Activated CD8-positive, alpha-beta memory T cell treated with anti-CD3 and anti-CD28 coated beads, Interleukin-2, amount 10 ng/mL, durations not matched to agents 7 days and 5 days (primary cell): ENCODE results near the gene PTGIR. TPM values are rescaled to one million over a fixed set of nuclear protein-coding genes. Genes with fewer than 3 reads are reported as not detected.
A peak's percentile ranks its signal among the peaks of the same experiment; 100 is the strongest.

ENCODE experiments used
- ATAC-seq: fragments of 150-1000 bp; cut with Tn5 transposase; one replicate; pipeline ENCODE4 v1.10.0; 2021; ENCODE audit warnings: moderate library complexity
- CTCF ChIA-PET: fragments of 350-600 bp; sonication (Branson Sonifier 250); formaldehyde crosslinking; loops from one replicate; lab custom pipeline; 2021; ENCODE audit warnings: antibody characterized with exemption; lab: Charles Lee
- DNase-seq: peaks from one replicate; pipeline ENCODE4 v3.0.0-alpha.2; 2020
- H3K27ac Mint-ChIP-seq: one replicate; pipeline ENCODE4 v1.8.0; 2021; ENCODE audit warnings: mild to moderate bottlenecking, mixed read lengths
- H3K27me3 Mint-ChIP-seq: one replicate; pipeline ENCODE4 v1.8.0; 2021; ENCODE audit warnings: mixed read lengths
- H3K36me3 Mint-ChIP-seq: one replicate; pipeline ENCODE4 v1.8.0; 2021; ENCODE audit warnings: mild to moderate bottlenecking, mixed read lengths
- H3K4me1 Mint-ChIP-seq: one replicate; pipeline ENCODE4 v1.8.0; 2021; ENCODE audit warnings: mixed read lengths
- H3K4me3 Mint-ChIP-seq: one replicate; pipeline ENCODE4 v1.8.0; 2021; ENCODE audit warnings: mild to moderate bottlenecking, moderate library complexity, mixed read lengths
- H3K9me3 Mint-ChIP-seq: one replicate; pipeline ENCODE4 v1.8.0; 2022; ENCODE audit warnings: low read depth, mixed read lengths
- total RNA-seq, 2 experiments: library from RNA; stranded (reverse); gene quantifications; one replicate each; pipeline ENCODE4 v1.2.3, GENCODE V29; 2021

Gene PTGIR
- total RNA-seq, 2 experiments from 2014 or later, result 1.8 to 27.5 TPM

- peak; percentile 97 for DNase-seq
- Mint-ChIP-seq H3K4me1 (peaks cover 32% of the 10 kb centered on the region), H3K27ac (peak overlapping the region; percentile 100)
These were observed 24.2 kb downstream of the PTGIR start for GRCh38 chr19:46600384-46601317.

GRCh38 chr19:46599716-46600373 is 25.0 kb downstream of the PTGIR start:
- H3K36me3 Mint-ChIP-seq, result peaks cover 19% of the 10 kb centered on the region
- H3K27ac Mint-ChIP-seq, result peak overlapping the region; percentile 100
- DNase-seq (no peak), ATAC-seq (no peak)
- CTCF ChIA-PET, result interaction anchor here (0.6 to 4.4 kb wide), 12 partner anchors 9 to 196 kb away, joined by 3 to 93 read pairs (median 4); partner anchors contain the start of gene DACT3
- peak overlapping the region; percentile 98 for H3K4me3 Mint-ChIP-seq
- peaks cover 31% of the 10 kb centered on the region for H3K4me1 Mint-ChIP-seq
- H3K9me3 Mint-ChIP-seq, result no peaks in the 10 kb centered on the region
- H3K27me3 Mint-ChIP-seq, result peaks cover 8% of the 10 kb centered on the region

More at GRCh38 chr19:46600384-46601317, 24.2 kb downstream of the PTGIR start:
- CTCF ChIA-PET, result interaction anchor here (0.6 to 4.4 kb wide), 16 partner anchors 10 to 204 kb away, joined by 3 to 93 read pairs (median 4); partner anchors contain the start of gene DACT3
- H3K27me3 Mint-ChIP-seq, result peaks cover 8% of the 10 kb centered on the region
- peak; percentile 88 for ATAC-seq
- H3K9me3 Mint-ChIP-seq, result no peaks in the 10 kb centered on the region
- H3K36me3 Mint-ChIP-seq, result peaks cover 20% of the 10 kb centered on the region
- H3K4me3 Mint-ChIP-seq, result peak overlapping the region; percentile 98

GRCh38 chr19:46598372-46598917 is 26.4 kb downstream of the PTGIR start:
- no peak for DNase-seq
- no peak overlapping the region for H3K4me3 Mint-ChIP-seq
- H3K27me3 Mint-ChIP-seq, result peaks cover 8% of the 10 kb centered on the region
- peaks cover 17% of the 10 kb centered on the region for H3K36me3 Mint-ChIP-seq
- H3K4me1 Mint-ChIP-seq, result peaks cover 21% of the 10 kb centered on the region
- CTCF ChIA-PET, result interaction anchor here (1.4 to 1.7 kb wide), 3 partner anchors 10 to 130 kb away, joined by 3 to 6 read pairs (median 5); no protein-coding TSS in a partner anchor
- H3K9me3 Mint-ChIP-seq, result no peaks in the 10 kb centered on the region
- no peak for ATAC-seq
- no peak overlapping the region for H3K27ac Mint-ChIP-seq

- Mint-ChIP-seq H3K4me3 (no peak overlapping the region), H3K4me1 (peaks cover 9% of the 10 kb centered on the region), H3K27me3 (peaks cover 8% of the 10 kb centered on the region), H3K36me3 (peaks cover 12% of the 10 kb centered on the region), H3K9me3 (no peaks in the 10 kb centered on the region), H3K27ac (no peak overlapping the region)
- DNase-seq (no peak), ATAC-seq (no peak)
- CTCF ChIA-PET, result interaction anchor here (0.7 to 2.2 kb wide), 4 partner anchors 16 to 80 kb away, joined by 3 to 6 read pairs (median 3); partner anchors contain the start of gene PTGIR
These were observed 28.9 kb downstream of the PTGIR start for GRCh38 chr19:46596008-46596407.

- CTCF ChIA-PET, result no interaction called here
- no peak overlapping the region for H3K27ac Mint-ChIP-seq
- no peak for ATAC-seq
- DNase-seq, result no peak
- no peaks in the 10 kb centered on the region for H3K4me1 Mint-ChIP-seq
- H3K27me3 Mint-ChIP-seq, result peaks cover 4% of the 10 kb centered on the region
- peaks cover 2% of the 10 kb centered on the region for H3K36me3 Mint-ChIP-seq
- H3K4me3 Mint-ChIP-seq, result no peak overlapping the region
- no peaks in the 10 kb centered on the region for H3K9me3 Mint-ChIP-seq
These were observed 33.0 kb downstream of the PTGIR start for GRCh38 chr19:46591870-46592269.

- DNase-seq (no peak), ATAC-seq (no peak)
- Mint-ChIP-seq H3K27ac (no peak overlapping the region), H3K9me3 (no peaks in the 10 kb centered on the region), H3K27me3 (peaks cover 7% of the 10 kb centered on the region), H3K36me3 (peaks cover 2% of the 10 kb centered on the region), H3K4me1 (no peaks in the 10 kb centered on the region), H3K4me3 (no peak overlapping the region)
- CTCF ChIA-PET, result interaction anchor here (1.3 kb wide), 1 partner anchor 9 kb away, joined by 4 read pairs; no protein-coding TSS in a partner anchor
These were observed 33.6 kb downstream of the PTGIR start for GRCh38 chr19:46591254-46591653.

DNA sequence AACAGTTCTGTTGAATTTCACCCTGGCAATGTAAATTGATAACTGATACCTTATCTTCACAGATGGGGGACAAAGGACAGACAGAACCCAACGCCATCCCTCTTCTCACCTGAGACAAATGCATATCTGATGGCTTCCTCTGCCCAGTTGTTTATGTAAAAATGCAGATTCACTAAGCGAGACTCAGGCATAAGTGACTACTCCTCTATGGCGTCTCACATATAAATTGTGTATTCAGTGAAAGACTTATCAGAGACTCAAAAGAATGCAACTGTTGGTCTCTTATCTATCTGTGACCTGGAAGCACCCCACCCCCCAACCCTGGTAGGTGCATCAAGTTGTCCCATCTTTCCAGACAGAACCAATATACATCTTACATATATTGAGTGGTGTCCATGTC is 37.0 kb downstream of the PTGIR start:
- Mint-ChIP-seq H3K4me1 (peaks cover 2% of the 10 kb centered on the region), H3K36me3 (peaks cover 2% of the 10 kb centered on the region), H3K4me3 (no peak overlapping the region), H3K9me3 (no peaks in the 10 kb centered on the region), H3K27me3 (peaks cover 17% of the 10 kb centered on the region), H3K27ac (no peak overlapping the region)
- CTCF ChIA-PET, result interaction anchor here (0.5 to 1.6 kb wide), 3 partner anchors 10 to 1515 kb away, joined by 3 to 6 read pairs (median 3); no protein-coding TSS in a partner anchor
- ATAC-seq (no peak), DNase-seq (no peak)

DNA sequence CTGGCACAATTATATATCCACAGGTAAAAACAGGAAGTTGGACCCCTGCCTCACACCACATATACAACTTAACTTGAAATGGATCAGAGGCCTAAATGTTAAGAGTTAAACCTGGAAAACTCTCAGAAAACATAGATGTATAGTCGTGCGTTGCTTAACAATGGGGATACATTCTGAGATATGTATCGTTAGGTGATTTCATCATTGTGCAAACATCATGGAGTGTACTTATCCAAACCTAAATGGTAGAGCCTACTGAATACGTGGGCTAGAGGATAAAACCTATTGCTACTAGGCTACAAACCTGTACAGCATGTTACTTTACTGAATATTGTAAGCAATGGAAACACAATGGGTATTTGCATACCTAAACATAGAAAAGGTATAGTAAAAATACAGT is 38.6 kb downstream of the PTGIR start:
- H3K4me3 Mint-ChIP-seq, result no peak overlapping the region
- no peaks in the 10 kb centered on the region for H3K9me3 Mint-ChIP-seq
- CTCF ChIA-PET, result no interaction called here
- DNase-seq, result no peak
- H3K27ac Mint-ChIP-seq, result no peak overlapping the region
- H3K4me1 Mint-ChIP-seq, result peaks cover 2% of the 10 kb centered on the region
- H3K27me3 Mint-ChIP-seq, result peaks cover 17% of the 10 kb centered on the region
- H3K36me3 Mint-ChIP-seq, result peaks cover 2% of the 10 kb centered on the region
- no peak for ATAC-seq

DNA sequence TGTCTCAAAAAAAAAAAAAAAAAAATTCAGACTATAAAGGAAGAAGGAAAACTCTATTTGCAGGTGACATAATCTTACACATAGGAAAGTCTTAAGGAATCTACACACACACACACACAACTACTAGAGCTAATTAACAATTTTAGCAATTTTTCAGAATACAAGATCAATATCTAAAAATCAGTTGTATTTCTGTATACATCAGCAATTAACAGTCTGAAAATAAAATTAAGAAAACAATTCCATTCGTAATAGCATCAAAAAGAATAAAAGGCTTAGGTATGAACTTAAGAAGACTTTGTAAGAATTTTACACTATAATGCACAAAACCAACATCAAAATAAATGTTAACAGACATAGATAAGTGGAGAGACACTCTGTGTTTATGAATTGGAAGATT is 39.4 kb downstream of the PTGIR start:
- H3K27me3 Mint-ChIP-seq, result peaks cover 21% of the 10 kb centered on the region
- H3K27ac Mint-ChIP-seq, result no peak overlapping the region
- peaks cover 2% of the 10 kb centered on the region for H3K4me1 Mint-ChIP-seq
- no peak overlapping the region for H3K4me3 Mint-ChIP-seq
- CTCF ChIA-PET, result no interaction called here
- H3K36me3 Mint-ChIP-seq, result peaks cover 2% of the 10 kb centered on the region
- DNase-seq (no peak), ATAC-seq (no peak)
- no peaks in the 10 kb centered on the region for H3K9me3 Mint-ChIP-seq

GRCh38 chr19:46580247-46580646 is 44.6 kb downstream of the PTGIR start:
- Mint-ChIP-seq H3K36me3 (no peaks in the 10 kb centered on the region), H3K27ac (no peak overlapping the region), H3K4me3 (no peak overlapping the region), H3K27me3 (peaks cover 25% of the 10 kb centered on the region), H3K9me3 (no peaks in the 10 kb centered on the region), H3K4me1 (peaks cover 5% of the 10 kb centered on the region)
- DNase-seq (no peak), ATAC-seq (no peak)
- CTCF ChIA-PET, result no interaction called here

DNA sequence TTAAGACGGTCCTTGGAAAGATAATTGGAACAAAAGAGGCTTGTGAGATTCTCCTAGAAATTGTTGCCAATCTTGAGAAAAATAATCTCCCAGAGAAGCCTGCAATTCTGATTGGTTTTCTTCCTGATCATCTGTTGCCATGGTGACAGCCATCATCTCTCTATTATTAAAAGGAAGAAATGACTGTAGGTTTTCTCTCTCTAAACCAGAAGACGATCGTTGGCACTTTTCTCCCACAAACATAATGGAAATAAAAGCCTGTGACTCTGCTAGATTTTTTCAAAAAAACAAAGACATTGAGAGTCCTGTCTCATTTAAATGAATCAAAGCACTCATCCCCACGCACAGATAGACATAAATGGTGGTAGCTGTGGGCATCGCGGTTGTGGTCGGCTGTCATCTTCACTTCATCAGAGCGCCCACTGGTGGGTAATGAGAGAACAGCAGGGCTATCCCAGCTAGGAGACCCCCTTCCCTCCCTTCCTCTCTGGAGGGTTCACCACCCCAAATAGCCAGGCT is 45.5 kb downstream of the PTGIR start:
- peaks cover 23% of the 10 kb centered on the region for H3K27me3 Mint-ChIP-seq
- peaks cover 7% of the 10 kb centered on the region for H3K4me1 Mint-ChIP-seq
- CTCF ChIA-PET, result no interaction called here
- no peaks in the 10 kb centered on the region for H3K9me3 Mint-ChIP-seq
- DNase-seq (peak; percentile 51), ATAC-seq (peak; percentile 51)
- no peaks in the 10 kb centered on the region for H3K36me3 Mint-ChIP-seq
- H3K4me3 Mint-ChIP-seq, result no peak overlapping the region
- no peak overlapping the region for H3K27ac Mint-ChIP-seq

GRCh38 chr19:46578450-46578849 is 46.4 kb downstream of the PTGIR start:
- Mint-ChIP-seq H3K4me1 (peaks cover 7% of the 10 kb centered on the region), H3K36me3 (no peaks in the 10 kb centered on the region), H3K4me3 (no peak overlapping the region), H3K27ac (no peak overlapping the region), H3K9me3 (no peaks in the 10 kb centered on the region), H3K27me3 (peaks cover 19% of the 10 kb centered on the region)
- no peak for DNase-seq
- ATAC-seq, result no peak
- CTCF ChIA-PET, result no interaction called here

- CTCF ChIA-PET, result no interaction called here
- Mint-ChIP-seq H3K9me3 (no peaks in the 10 kb centered on the region), H3K36me3 (no peaks in the 10 kb centered on the region), H3K4me3 (no peak overlapping the region), H3K4me1 (peaks cover 7% of the 10 kb centered on the region), H3K27ac (no peak overlapping the region), H3K27me3 (peaks cover 18% of the 10 kb centered on the region)
- no peak for ATAC-seq
- DNase-seq, result no peak
These were observed 50.4 kb downstream of the PTGIR start for GRCh38 chr19:46574533-46574932.
